NCI-H2227 (cell line): ENCODE data around the gene GAL3ST2.
"Not testable (repeated sequence)": the region's sequence is repeated elsewhere in the genome, so short reads cannot be mapped to it uniquely, and the experiment has no call there.

Experiments used
- DNase-seq: peaks from one replicate; lab custom pipeline; 2025; ENCODE audit not compliant: unreplicated experiment; lab: John Stamatoyannopoulos, UW

GAL3ST2 gene

GRCh38 chr2:241776336-241777169 is at the start of gene GAL3ST2:
Gene GAL3ST2, plus strand, starts transcription at chr2:241776822. Its CDS starts 134 bp downstream, at chr2:241776956.
- DNase-seq = no peak

GRCh38 chr2:241728000-241728399 is 48.6 kb upstream of the GAL3ST2 start:
- DNase-seq = no peak

GRCh38 chr2:241728627-241729026 is 48.0 kb upstream of the GAL3ST2 start:
- no peak for DNase-seq

GRCh38 chr2:241729868-241730267 is 46.8 kb upstream of the GAL3ST2 start:
- DNase-seq = no peak

- DNase-seq = no peak
Observed at GRCh38 chr2:241730671-241731293, 45.8 kb upstream of the GAL3ST2 start.

GRCh38 chr2:241732513-241733186 is 44.0 kb upstream of the GAL3ST2 start:
- DNase-seq = not testable (repeated sequence)

- no peak for DNase-seq
Observed at GRCh38 chr2:241733391-241734207, 43.0 kb upstream of the GAL3ST2 start.

GRCh38 chr2:241734208-241734466 is 42.5 kb upstream of the GAL3ST2 start:
- no peak for DNase-seq

- DNase-seq = peak; percentile 93
Observed at GRCh38 chr2:241734467-241735208, 42.0 kb upstream of the GAL3ST2 start, which contains the start of gene D2HGDH. Gene D2HGDH, plus strand, starts transcription at chr2:241734630. Its CDS starts 595 bp downstream, at chr2:241735225.

GRCh38 chr2:241736111-241736510 is 40.5 kb upstream of the GAL3ST2 start:
- DNase-seq = no peak

GRCh38 chr2:241738040-241738686 is 38.5 kb upstream of the GAL3ST2 start:
- DNase-seq = no peak

GRCh38 chr2:241739177-241739576 is 37.4 kb upstream of the GAL3ST2 start:
- no peak for DNase-seq

GRCh38 chr2:241739651-241740050 is 37.0 kb upstream of the GAL3ST2 start:
- DNase-seq = no peak

GRCh38 chr2:241741016-241741415 is 35.6 kb upstream of the GAL3ST2 start:
- no peak for DNase-seq

- DNase-seq = no peak
Observed at GRCh38 chr2:241742320-241742939, 34.2 kb upstream of the GAL3ST2 start.

- not testable (repeated sequence) for DNase-seq
Observed at GRCh38 chr2:241743008-241743407, 33.6 kb upstream of the GAL3ST2 start.

GRCh38 chr2:241743620-241744019 is 33.0 kb upstream of the GAL3ST2 start:
- no peak for DNase-seq

GRCh38 chr2:241744028-241744754 is 32.4 kb upstream of the GAL3ST2 start:
- DNase-seq = no peak

- DNase-seq = no peak
Observed at GRCh38 chr2:241745276-241745675, 31.3 kb upstream of the GAL3ST2 start.
